GM21526 (cell line): Measurements from ENCODE around the gene SLC16A9.
"Not testable (repeated sequence)": the region's sequence is repeated elsewhere in the genome, so short reads cannot be mapped to it uniquely, and the experiment has no call there.

Experiments
- ATAC-seq: cut with Tn5 transposase; IDR thresholded peaks from one replicate; pipeline ENCODE4 v1.9.1; 2021; ENCODE audit warnings: moderate library complexity; ENCODE audit not compliant: unreplicated experiment, low FRiP score

The SLC16A9 gene

DNA sequence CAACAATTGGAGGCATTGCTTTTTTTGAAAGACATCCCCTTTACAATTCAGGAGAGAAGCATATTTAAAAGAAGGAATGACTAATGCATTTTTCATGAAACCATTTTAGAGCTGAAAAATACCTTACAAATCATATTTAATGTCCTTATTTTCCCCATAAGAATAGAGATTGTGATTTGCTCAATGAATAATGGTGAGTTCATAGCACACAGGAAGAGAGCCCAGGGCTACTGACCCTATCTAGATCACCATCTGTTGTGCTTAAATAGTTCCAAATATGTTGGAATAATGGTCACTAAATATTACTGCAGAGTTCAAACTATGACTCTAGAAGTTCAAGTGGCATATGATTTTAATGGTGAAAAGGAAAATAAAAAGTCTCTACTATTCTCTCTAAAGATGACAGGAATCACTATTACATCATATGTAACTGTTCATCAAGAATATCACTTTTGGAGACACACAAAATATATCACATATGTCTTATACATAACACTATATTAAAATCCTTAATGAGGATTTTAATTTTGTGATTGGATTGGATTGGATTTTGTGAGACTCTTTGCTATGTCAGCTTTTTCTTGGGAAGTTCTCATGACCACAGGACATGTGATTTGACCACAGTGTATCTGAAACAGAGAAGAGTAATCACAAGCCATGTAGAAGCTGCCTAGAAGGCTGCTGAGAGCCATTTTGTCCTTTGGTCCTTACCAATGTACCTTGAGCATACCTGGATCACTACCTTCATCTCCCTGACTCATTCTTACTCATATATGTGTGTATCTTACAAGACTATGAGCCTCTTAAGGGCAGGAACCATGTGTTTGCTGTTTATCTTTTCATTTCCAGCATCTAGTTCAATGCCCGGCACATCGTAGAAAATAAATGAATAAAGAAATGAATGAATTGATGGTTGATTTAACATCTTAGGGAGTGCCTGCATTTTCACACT lies 26.4 kb downstream of the SLC16A9 start:
- no peak for ATAC-seq

DNA sequence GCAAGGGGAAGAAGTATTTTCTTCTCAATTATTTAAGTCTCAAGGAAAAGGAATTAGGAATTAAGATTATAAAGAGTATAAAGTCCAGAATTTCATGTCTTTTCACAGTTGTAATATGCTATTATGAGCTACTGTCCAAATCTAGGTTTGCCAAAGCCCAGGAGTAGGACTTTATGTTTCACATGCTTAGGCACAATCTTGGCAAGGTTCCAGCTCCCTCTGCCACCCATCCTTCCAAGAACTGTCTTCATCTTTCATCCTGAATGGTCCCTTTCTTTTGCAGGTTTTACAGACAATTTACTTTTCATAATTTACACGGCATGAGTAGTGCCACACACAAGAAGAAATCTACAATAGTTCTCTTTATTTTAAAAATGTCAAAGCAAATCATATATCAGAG lies 29.5 kb downstream of the SLC16A9 start:
- no peak for ATAC-seq

DNA sequence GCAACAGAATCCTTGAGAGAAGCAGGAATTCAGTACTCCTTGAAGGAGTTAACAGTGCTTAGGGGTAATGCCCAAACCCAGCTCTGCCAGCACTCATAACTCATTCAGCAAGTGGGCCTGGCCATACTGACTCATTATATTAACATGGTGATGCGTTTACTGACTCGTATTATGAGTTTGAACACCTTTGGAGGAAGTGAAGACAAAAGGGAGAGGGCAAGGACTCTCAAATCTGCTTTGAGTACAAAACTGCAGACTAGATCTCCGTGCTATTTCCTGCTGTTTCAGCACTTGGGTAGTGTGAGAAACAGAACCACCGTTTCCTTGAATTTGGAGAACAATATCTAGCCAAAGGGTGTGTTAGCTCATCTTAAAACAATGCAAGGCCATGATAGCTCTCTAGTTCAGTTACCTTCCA lies 30.8 kb downstream of the SLC16A9 start:
- ATAC-seq: peak; percentile 72

DNA sequence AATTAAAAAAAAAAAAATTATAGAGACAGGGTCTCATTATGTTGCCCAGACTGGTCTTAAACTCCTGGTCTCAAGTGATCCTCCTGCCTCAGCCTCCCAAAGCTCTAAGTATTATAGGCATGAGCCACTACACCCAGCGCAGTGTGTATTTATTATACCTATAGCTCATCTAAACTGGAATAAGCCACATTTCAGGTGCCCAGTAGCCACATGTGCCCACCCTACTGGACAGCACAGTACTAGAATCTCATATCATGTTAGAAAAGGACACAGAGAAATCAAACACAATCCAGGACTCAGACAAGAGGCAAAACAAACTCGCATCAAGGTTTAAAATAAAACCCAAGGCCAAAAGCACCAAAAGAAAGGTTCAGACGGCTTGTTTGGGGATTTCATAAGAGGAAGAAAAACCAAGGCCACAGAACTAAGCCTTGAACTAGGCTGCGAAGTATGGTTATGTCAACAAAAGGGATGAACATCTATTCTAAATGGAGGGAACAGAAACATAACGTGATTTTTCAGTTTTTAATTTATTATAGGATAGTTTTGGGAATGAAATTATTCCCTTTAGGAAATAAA lies 32.3 kb downstream of the SLC16A9 start:
- no peak for ATAC-seq

DNA sequence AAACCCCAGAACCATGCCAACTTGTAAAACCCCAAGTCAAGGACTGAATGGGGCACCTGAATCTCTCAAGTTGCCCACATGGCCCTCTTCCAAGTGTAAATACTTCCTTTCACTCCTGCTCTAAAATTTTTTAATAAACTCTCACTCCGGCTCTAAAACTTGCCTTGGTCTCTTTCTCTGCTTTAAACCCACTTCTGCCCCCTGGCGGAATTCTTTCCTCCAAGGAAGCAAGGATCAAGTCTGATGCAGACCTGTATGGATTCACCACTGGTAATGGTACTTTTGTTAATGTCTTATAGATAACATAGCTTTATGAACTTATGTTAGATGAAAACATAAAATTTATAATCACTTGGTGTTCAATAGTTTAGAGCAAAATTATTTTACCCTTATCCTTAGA lies 33.8 kb downstream of the SLC16A9 start:
- no peak for ATAC-seq

DNA sequence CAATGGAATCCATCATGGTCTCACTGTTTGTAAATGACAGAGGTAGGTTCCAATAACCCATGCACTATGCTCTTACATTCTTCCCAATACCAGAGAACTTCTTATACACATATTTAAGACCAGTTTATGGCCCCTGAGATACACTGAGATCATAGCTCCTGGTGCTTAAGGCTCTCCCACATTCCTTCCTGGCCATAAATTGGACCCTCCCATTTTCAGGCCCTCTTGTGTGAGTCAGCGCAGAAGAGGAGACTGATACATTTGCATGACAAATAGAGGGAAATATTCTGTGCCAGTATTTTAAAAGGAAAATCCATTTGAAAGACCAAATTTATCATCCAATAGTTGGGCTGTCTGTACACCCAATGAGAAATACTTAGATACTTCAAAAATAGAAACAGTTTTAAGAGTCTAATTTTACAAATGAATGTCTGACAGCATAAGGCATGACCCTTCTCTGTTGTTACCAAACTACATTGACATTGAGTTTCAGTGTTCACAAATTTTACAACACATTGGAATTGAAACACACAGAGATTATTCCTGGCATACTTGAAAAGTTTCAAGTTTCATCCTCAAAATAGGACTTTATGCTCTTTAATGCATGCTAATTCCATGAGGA lies 35.3 kb downstream of the SLC16A9 start:
- no peak for ATAC-seq

DNA sequence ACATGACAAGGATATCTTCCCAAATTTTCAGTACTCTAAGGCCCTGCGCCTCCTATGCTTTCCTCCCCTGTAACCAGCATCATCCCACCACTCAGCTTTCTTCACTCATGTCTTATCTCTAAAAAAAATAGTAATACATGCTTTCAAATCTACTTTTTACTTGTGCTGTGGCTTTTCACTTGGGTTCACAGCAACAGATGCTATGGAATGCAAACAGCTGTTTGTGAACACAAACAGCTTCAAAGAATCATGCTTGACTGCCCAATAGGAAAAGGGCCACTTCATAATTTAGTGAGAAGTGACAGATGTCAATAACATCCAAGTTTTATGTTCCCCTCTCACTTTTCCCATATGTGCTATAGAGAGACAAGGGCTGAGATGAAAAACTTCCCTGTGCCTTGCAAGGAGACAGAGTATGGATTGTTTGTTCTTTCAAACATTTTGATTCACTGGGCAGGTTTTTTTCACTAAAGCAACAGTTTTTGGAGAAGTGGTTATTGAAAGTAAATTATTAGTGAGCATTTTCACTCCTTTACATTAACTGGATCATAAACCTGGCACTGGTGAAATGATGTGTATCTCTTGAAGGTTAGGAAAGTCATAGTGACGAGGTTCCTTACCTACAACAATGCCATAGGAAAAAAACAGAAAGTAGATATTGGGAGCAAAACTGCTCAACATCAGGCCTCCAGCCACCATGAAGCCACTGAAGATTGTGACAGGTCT lies 37.3 kb downstream of the SLC16A9 start:
- ATAC-seq: no peak

DNA sequence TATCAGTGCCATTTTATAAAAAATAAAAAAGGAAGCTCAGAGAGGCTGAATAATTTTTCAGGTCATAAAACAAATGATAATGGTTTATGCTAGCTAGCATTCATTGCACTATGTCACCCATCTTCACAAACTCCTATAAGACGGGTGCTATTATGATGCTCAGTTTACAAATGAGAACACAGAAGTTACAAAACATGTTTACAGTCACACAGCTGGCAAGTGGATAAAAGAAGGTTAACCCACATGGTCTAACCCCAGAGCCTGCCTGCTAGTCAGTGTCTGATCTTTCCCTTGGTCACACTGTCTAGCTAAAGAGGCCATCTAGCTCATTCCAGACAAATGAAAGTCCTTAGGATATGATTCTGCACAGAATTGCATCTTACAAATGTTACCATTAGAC lies 39.4 kb downstream of the SLC16A9 start:
- no peak for ATAC-seq

DNA sequence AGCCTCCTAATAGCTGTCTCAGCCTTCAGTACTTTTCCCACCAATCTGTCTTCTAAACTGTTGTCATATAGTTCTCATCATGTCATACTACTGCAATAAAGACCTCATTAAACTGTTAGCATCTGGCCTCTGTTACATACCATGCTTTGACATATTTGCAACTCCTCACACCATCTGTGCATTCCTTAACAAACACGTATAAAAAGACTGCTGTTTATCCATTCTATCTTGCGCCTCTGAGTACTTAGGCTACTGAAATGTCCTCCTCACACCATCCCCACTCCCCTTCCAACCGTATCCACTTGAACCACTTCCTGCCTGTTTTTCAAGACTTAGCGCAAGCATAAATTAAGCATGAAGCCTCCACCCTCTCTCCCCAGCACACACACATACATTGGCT lies 41.6 kb downstream of the SLC16A9 start:
- ATAC-seq: no peak

DNA sequence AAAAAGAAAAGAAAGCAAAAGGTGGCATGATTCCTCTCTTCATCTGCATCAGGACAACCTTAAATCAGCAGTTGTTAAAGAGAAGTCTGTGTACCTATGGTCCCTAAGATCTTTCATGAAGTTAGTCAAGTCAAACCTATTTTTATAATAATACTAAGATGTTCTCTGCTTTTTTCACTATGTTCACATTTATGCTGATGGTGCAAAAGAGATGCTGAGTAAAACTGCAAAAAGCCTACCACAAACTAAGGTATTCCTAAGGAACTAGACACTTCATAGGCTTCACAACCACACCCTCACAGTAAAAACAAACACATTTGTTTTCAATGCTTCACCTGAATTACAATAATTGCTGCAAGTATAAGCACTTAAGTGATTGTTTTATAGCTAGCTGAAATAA lies 43.3 kb downstream of the SLC16A9 start:
- no peak for ATAC-seq

DNA sequence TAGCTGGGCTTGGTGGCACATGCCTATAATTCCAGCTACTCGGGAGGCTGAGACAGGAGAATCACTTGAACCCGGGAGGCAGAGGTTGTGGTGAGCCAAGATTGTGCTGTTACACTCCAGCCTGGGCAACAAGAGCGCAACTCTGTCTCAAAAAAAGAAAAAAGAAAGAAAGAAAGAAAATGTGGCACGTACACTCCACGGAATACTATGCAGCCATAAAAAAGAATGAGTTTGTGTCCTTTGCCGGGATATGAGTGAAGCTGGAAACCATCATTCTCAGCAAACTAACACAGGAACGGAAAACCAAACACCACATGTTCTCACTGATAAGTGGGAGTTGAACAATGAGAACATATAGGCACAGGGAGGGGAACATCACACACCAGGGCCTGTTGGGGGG lies 46.4 kb downstream of the SLC16A9 start:
- ATAC-seq: not testable (repeated sequence)

DNA sequence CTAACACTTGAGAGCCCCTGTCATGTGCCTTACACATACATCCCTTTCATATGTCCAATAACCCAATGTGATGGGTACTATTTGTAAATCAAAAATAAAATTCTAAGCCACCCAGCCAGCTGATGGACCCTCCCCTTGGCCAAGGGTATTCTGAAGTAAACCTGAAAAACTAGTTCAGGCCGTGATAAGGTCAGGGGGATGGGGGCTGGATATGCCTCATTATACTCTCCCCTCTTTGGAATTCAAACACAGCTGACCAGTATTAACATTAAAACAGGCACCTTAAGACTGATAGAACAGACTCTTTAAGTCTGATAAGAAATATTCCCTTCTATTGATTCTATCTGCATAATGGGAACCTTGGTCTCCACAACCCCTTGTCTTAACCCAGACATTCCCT lies 51.9 kb downstream of the SLC16A9 start:
- ATAC-seq: no peak

DNA sequence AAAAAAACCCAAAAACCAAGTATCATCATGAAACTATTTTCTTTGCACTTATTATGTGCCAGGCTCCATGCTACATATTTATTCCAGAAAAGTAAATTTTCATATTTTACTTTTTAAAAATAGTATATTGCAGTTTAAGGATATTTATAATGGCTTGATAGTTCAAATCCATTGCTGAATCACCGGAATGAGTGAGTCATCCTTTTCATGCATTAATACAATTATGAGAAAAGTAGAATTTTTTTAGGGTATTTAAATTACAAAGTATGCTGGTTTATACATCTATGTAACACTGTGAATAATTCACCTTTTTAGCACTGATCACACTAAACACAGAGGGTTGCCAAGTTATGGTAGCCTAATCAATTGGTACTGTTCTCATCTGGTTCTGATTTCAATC lies 54.3 kb downstream of the SLC16A9 start:
- ATAC-seq: no peak

DNA sequence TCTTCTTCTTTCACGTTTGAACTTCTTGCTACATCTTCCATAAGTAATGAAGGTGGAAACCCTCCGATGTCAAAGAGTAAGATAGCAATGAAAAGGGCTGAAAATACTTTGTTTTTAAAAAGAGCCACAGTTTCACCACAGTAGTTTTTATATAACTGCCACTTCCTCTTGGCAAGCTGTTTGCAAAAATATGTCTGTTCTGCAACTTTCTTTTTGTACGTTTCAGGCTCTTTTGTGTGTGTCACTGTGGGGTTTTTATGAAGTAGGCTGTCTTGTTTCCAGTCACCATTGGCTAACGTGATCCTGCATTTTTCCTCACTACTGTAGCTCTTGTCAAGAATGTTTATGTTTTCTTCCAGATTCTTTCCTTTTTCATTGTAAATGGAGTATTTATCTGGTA lies 55.6 kb downstream of the SLC16A9 start:
- peak; percentile 72 for ATAC-seq

DNA sequence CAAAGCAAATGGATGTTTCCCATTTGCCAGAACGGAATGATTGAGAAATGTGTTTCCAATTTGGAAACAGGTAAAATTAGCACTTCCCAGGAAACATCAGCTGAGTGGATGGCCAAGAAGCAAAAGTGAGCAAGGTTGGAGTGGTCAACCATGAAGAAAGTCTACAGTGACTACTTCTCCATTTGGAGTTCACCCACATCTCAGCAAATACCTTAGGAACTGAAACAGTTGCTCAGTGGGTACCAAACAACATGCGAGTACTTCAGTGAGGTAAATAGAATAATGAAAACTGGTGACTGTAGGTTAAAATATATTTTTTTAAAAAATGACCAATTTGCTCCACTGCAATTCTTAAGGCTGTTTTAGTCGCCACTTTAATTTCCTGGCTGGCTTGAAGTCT lies 57.7 kb downstream of the SLC16A9 start:
- ATAC-seq: no peak

DNA sequence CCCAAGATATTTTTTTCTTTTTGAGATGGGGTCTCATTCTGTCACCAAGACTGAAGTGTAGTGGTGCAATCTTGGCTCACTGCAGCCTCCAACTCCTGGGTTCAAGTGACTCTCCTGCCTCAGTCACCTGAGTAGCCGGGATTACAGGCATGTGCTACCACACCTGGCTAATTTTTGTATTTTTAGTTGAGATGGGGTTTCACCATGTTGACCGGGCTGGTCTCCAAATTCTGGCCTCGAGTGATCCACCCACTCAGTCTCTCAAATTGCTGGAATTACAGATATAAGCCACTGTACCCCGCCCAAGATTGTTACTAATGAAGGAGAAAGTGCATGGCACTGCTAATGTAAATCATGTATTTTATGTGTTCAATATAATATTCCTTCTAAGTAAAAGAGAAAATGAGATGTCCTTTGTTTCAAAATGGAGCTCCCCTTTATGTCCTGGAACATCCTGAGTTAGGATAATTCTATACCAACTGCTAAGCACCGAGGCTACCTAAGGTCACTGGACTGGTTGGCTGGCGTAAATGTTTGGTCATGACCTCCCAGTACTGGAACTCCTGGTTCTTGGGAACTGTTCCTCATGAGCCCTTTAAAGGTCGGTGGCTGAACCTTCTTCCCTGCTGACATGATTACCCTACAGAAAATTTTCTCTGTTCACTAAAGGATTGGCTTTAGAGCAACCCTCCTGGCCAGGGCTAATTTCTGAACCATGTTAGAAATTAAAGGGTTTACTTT lies 59.9 kb downstream of the SLC16A9 start:
- no peak for ATAC-seq

DNA sequence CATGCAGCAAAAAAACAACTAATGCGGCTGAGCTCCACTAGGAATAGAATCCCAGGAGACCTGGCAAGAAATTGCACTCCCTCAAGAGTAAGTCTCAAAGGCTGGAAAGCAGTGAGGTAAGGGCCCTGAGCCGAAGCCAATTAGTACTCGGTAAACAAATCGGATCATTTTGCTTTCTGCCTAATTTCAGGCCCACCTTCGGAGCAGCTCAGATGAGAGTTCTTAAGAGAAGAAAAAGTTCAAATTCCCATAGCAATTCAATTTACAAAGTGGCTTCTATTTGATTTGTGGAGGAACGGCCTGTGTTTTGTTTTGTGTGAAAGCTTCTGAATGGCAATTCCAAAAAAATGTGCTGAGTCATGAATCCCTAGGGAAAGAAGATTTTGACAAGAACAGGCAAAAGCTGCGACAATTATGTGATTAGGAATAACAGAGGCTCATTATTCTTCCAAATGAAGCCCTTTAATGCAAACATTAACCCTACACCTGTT lies 60.9 kb downstream of the SLC16A9 start:
- no peak for ATAC-seq

DNA sequence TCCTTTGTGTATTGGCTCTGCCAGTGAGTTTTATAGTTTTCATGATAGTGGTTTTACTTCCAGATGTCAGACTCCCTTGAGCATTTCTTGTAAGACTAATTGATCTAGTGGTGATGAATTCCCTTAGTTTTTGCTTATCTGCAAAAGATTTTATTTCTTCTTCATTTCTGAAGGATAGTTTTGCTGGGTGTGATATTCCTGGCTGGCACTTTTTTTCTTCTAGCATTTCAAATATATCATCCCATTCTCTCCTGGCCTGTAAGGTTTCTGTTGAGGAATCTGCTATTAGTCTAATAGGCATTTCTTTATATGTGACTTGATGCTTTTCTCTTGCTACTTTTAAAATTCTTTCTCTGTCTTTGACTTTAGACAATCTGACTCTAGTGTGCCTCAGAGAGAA lies 64.8 kb downstream of the SLC16A9 start:
- ATAC-seq: no peak

DNA sequence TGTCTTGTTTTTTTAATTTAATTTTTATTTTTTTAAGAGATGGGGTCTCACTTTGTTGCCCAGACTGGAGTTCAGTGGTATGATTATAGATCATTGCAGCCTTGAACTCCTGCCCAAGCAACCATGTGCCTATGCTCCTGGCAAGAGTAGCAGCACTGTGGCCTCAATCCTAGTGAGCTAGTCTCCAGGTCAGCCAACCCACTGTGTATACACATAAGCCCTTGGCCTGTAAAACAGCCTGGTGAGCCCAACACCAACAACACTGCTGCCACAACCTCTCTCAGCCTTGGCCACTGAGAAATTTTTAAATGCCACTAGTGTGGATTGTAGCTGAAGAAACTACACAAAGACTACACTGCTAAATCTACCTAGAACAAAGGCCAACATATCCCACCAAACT lies 68.0 kb downstream of the SLC16A9 start:
- not testable (repeated sequence) for ATAC-seq
